Ovary (tissue), 3 donors: ENCODE measurements around the gene CDC42SE2.

ENCODE experiments used
- EP300 ChIP-seq: sonication (generic); formaldehyde crosslinking; IDR thresholded peaks from one replicate; pipeline ENCODE4 v1.6.1; 2017; ENCODE audit warnings: antibody characterized with exemption
- POLR2A ChIP-seq: fragments of 450-650 bp; IDR thresholded peaks from one replicate; pipeline ENCODE4 v1.6.1; 2017; ENCODE audit warnings: antibody characterized with exemption, mild to moderate bottlenecking, moderate library complexity
- TF ChIP-seq, protein P1 (sequence below), 3 donors: fragments of 450-650 bp in 2 of 3; fragments of 200-600 bp in 1 of 3; IDR thresholded peaks; one replicate each; pipeline versions ENCODE4 v1.5.1 to v1.8.0; 2016 to 2022; ENCODE audit warnings: antibody characterized with exemption in 3 of 3, mild to moderate bottlenecking in 1 of 3
- donor health status: DM: no; HTN: no; CAD: no.

DNA sequence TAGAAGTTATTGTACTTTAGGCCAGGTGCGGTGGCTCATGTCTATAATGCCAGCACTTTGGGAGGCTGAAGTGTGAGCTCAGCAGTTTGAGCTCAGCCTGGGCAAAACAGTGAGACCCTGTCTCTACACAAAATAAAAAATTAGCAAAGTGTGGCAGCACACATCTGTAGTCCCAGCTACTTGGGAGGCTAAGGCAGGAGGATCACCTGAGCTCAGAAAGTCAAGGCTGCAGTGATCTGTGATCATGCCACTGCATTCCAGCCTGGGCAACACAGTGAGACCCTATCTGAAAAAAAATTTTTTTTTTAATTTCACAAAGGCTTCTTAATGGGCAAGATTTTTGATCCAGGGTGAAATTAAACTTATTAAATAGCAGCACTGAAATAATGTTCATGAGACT is 92.8 kb downstream of the CDC42SE2 start:
- TF ChIP-seq, protein P1, sequence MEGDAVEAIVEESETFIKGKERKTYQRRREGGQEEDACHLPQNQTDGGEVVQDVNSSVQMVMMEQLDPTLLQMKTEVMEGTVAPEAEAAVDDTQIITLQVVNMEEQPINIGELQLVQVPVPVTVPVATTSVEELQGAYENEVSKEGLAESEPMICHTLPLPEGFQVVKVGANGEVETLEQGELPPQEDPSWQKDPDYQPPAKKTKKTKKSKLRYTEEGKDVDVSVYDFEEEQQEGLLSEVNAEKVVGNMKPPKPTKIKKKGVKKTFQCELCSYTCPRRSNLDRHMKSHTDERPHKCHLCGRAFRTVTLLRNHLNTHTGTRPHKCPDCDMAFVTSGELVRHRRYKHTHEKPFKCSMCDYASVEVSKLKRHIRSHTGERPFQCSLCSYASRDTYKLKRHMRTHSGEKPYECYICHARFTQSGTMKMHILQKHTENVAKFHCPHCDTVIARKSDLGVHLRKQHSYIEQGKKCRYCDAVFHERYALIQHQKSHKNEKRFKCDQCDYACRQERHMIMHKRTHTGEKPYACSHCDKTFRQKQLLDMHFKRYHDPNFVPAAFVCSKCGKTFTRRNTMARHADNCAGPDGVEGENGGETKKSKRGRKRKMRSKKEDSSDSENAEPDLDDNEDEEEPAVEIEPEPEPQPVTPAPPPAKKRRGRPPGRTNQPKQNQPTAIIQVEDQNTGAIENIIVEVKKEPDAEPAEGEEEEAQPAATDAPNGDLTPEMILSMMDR (IDR thresholded peaks at IDR 0.05): no peak
- TF ChIP-seq POLR2A (no peak), EP300 (no peak)
